Spleen (tissue), 3 donors: ENCODE data around the gene TLR9.

Source experiments
- POLR2A ChIP-seq, 3 donors: fragments of 450-650 bp; IDR thresholded peaks; one replicate each; pipeline ENCODE4 v1.5.1; 2017; ENCODE audit warnings: antibody characterized with exemption in 3 of 3, mild to moderate bottlenecking in 1 of 3
- POLR2AphosphoS5 ChIP-seq, 3 donors: sonication (generic); formaldehyde crosslinking; IDR thresholded peaks; one replicate each; pipeline ENCODE4 v1.5.1; 2017; ENCODE audit warnings: antibody characterized with exemption in 3 of 3

DNA sequence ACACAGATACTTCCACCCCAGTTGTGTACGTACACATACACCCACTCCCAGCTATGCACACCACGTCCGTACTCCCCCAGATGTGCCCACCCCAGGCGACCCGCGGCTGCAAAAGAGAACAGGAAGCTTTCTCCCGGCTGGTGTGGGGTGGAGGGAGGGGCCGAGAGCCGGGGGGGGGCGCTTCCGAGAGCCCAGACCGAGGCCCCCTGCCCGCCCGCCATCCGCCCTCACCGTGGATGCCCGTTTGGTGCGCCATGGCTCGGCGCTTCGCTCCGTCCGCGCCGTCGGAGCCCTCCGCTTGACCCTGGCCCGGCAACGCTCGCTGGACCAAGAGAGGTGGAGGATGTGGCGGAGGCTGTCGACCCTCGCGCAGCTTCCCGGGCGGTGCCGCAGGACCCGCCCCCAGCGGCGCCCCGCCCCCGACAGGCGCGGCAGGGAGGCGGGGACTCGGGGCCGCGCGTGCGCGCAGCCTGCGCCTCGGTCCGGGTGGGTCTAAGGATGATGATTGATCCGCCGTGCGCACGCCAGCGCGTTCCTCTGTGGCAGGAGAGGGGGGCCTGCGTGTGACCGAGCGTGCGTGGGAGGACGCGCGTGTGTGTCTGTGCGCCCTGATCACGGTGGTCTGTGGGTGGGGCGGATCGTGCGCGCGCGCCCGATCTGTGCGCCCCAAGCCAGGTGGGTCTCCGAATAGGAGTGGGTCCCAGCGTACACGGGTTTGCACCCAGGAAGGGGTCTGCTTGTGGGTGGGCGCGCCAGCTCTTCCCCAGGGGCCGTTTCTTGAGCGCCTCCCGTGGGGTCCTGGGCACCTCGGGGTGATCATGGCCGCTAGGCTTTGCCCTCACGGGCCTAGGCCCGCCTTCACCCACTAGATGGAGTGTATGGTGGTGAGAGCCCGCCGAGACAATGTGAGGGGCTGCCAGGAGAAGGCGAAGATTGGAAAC lies 13.6 kb upstream of the TLR9 start, which contains the start of gene TWF2:
- TF ChIP-seq POLR2A (IDR thresholded peaks at IDR 0.05) (no peak), POLR2AphosphoS5 (IDR thresholded peaks at IDR 0.05) (peak; percentile 92 to 94 (median 93))
